GM19239 (cell line): ENCODE data around the gene SPEM3.

Experiments used
- DNase-seq: peaks from one replicate; pipeline ENCODE4 v3.0.0; 2011; ENCODE audit warnings: low spot score; ENCODE audit not compliant: insufficient read length
- FAIRE-seq: peaks from 2 replicates; lab custom pipeline; 2011; peaks lifted over from hg19 to GRCh38; lab: Jason Lieb, UNC

The SPEM3 gene

DNA sequence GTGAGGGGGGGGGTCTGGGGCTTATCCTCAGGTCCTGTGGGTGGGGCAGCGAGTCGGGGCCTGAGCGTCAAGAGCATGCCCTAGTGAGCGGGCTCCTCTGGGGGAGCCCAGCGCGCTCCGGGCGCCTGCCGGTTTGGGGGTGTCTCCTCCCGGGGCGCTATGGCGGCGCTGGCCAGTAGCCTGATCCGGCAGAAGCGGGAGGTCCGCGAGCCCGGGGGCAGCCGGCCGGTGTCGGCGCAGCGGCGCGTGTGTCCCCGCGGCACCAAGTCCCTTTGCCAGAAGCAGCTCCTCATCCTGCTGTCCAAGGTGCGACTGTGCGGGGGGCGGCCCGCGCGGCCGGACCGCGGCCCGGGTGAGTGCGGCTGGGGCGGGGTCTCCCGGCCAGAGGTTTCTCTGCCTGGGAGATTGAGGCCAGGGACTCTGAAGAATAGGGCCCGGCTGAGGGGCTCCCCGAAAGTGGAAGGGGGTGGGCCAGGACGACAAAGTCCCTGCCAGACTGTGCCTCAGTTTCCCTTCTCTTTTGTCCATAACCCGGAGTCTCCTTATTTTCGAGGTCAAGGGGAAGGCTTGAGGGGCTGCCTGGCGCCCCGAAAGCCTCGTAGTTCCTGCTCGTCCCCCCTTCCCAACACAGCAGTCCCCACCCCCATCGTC is 10.9 kb downstream of the SPEM3 start, which contains the start of gene FGF11:
Gene FGF11, plus strand, starts transcription at position 51 of the 651 bp plus-strand sequence. Its CDS starts 109 bp downstream, at position 160.
- no peak for DNase-seq
- FAIRE-seq = no peak

DNA sequence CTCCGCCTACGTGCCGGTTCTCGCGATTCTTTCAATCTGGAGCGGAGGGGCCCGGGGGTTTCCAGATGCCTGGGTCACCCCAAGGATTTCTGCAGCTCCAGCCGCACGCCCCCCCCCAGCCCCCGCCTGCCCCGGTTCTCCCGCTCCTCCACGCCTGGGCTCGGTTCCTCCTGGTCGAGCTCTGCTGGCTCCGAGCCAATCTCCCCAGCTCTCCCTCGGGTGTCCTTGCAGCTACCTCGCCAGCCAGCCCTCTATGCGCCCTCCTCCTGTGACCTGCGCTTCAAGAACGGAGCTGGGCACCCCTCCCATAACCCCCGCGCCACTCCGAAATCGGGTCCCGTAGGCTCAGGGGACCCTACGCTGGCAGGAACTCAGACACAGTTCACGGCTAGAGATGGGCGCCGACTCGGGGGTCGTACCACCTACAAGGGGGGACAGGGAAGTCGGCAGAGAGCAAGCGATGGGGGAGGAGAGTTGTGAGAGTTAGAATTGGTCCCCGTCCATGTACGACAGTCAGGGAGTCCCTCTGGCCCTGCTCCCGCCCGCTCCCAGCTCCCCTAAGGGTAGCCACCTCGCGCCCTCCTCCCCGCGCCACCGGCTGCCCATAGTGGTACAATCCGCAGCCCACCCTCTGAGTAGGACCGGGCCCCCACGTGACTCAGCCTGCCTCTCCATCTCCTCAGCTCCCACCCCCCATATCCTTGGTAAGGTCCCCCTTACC is 11.6 kb downstream of the SPEM3 start:
- FAIRE-seq (peak; percentile 87), DNase-seq (no peak)

DNA sequence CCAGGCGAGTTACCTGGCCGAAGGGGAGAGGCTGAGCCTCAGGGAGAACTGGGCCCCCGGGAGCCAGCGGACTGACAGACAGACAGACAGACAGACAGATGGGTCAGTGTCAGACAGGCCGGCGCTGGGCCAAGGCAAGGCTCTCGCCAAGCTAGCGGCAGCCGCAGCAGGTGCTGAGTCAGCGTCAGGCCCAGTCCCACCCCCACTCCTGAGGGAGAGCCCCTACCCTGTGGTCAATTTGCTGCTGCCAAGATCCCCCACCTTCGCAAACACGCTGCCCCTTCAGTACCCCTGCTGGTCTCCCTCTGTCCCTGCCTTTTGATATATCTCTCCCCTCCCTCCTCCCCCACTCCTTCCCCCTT is 12.2 kb downstream of the SPEM3 start:
- FAIRE-seq (no peak), DNase-seq (no peak)

DNA sequence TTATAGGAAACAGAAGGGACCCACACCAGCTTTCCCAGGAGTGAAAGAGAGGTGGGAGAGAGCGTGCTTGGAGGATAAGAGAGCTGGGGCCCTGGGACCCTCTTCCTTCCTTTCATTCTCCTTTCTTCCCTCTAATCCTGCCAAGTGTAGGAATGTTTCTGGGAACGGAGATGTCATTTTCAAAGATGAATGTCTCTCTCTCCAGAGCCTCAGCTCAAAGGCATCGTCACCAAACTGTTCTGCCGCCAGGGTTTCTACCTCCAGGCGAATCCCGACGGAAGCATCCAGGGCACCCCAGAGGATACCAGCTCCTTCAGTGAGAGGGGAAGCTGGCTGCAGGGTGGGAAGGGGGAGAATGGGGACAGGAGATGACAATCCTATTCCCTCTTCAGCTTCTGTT is 12.6 kb downstream of the SPEM3 start:
- FAIRE-seq (no peak), DNase-seq (no peak)

DNA sequence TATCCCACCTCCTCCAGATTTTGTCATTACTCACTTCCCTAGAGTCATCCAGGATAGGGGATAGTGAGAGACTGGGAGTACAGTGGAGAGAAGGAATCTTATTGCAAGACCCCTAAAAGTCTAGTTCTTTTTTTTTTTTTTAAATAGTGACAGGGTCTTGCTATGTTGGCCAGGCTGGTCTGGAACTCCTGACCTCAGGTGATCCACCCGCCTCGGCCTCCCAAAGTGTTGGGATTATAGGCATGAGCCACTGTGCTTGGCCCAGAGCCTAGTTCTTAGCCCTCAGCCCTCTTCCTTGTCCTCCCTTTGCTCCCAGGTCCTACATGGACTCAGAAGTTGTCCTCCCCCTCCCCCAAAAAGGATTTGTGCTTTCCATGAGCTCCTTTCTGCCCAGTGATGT is 13.5 kb downstream of the SPEM3 start:
- FAIRE-seq (no peak), DNase-seq (no peak)

DNA sequence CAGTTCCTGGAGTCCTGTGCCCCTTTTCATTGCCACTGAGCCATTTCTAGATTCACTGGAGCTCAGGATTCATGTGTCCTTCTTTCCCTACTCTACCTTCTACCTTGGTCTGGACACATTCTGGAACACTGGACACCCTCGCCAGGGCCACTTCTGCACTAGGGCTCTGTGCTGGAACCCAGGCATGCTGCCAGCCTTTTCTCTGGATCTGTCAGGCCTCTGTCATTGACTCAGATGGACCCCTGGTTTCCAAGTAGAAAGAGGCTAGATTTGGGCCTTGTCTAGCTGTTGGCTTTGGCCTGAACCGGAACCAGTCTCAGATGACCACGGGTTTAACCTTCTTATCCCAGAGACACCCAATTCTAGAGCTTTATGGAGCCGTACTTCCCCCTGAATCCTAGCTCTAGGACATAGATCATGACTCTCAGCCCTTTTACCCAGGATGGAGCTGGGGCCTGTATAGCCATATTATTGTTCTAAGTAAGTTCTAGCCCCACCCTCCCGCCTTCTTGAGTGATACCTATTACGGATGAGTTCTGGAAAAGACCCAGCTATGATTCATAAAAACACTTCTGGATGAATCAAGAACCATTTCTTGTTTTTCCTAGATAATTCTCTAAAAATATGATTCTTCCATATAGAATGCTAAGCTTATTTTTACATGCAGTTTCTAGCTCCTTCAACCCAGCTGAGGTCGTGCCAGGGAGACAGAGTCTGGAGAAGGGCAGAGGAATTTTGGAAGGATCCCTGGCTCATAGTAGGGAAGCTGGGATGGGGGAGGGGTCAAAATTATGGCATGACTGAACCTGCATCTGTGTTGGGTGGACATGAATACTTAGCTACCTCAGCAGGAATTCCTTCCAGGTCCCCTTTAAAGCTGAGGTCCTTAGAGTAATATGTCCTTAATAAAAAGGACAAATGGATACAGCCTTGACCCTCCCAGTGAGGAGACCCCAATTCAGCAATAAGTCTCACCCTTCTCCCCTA is 15.1 kb downstream of the SPEM3 start:
- DNase-seq = no peak
- no peak for FAIRE-seq

DNA sequence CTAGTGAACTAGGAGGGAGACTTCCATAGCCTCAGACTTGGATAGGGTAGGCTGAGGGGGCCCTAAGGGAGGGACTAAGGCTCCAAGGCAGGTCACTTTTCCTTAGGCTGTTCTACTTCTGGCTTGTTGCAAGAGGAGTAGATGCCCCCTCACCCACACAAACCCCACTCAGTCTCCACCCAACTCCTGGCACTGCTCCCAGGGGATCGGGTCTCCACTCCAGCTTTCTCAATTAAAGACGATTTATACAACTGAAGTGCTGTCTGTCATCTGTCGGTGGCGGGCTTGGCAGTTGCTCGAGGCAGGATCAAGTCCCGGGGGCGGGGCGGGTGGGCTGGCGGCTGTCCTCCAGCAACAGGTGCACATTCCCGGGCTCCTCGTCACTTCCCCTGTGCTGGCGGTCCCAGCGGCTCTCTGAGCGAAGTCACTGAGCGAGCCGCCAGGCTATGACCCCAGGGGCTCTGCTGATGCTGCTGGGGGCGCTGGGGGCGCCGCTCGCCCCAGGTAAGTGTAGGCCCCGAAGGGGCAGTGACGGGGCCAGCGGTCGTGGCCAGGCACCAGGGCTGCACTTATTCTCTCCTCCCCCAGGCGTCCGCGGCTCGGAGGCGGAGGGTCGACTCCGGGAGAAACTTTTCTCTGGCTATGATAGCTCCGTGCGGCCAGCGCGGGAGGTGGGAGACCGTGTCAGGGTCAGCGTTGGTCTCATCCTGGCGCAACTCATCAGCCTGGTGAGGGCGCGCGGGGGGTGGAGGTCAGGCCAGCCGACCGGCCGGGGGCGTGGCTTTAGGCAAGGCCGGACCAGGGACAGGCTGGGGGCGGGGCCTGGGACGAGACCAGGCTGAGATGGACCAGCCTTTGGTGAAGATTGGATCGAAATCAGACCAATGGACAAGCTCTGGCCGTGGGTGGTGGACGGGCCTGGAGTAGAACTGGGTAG is 16.3 kb downstream of the SPEM3 start, which contains the start of gene CHRNB1:
Gene CHRNB1, plus strand, starts transcription at position 380 of the 937 bp plus-strand sequence. Its CDS starts 67 bp downstream, at position 447.
- DNase-seq = peak; percentile 66
- FAIRE-seq = peak; percentile 69

DNA sequence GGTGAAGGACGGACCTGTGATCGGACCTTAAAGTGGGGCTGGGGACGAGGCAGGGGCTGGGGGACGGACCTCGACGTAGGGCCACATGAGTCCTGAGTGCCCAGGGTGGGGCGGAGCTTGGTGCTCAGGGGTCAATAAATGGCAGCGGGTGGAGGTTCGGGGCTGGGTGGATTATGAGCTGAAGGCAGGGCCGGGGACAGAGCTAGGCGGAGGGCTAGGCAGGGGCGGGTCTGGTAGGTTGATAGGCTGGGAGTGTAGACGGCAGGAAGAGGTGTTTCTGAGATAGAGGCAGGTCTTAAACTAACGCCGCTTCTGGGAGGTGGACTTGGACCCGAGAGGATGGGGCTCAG is 16.9 kb downstream of the SPEM3 start:
- FAIRE-seq (peak; percentile 40), DNase-seq (no peak)

DNA sequence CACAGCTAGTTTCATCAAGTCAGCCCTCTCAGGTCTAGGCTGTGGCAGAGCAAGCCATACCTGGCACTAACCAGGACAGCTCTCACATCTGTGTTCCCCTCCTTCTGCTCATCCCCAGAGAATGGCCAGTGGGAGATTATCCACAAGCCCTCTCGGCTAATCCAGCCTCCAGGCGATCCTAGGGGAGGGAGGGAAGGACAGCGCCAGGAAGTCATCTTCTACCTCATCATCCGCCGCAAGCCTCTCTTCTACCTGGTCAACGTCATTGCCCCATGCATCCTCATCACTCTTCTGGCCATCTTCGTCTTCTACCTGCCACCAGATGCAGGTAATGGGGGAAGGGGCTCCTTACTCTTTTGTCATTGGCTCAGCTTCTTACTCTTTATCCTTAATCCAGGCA is 19.8 kb downstream of the SPEM3 start:
- DNase-seq = no peak
- FAIRE-seq = no peak

DNA sequence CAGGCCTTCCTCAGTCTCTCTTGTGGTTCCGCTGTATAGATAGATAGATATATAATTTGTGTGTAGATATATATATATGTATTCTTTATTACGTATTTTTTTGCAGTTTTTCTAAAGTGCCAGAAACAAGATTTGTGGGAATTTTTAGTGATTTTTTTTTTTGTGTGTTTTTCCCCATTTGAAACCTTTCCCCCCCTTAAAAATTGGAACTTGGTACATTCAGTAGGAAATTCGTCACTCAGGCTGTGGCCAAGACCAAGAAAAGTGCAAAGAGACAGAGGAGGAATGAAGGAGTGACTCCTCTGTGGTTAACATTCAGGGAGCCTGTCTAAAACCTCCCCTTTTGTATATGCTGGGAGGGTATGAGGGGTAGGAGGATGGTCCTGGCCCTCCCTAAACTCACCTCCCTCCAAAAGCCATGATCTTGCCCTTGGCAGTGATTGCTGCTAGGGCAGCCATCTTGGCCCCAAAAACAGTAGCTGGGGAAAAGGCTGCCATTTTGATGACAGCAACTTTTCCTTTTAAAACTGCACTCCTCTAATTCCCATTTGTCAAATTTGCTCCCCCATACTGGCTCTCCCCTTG is 31.4 kb downstream of the SPEM3 start:
- DNase-seq = no peak
- FAIRE-seq = no peak

DNA sequence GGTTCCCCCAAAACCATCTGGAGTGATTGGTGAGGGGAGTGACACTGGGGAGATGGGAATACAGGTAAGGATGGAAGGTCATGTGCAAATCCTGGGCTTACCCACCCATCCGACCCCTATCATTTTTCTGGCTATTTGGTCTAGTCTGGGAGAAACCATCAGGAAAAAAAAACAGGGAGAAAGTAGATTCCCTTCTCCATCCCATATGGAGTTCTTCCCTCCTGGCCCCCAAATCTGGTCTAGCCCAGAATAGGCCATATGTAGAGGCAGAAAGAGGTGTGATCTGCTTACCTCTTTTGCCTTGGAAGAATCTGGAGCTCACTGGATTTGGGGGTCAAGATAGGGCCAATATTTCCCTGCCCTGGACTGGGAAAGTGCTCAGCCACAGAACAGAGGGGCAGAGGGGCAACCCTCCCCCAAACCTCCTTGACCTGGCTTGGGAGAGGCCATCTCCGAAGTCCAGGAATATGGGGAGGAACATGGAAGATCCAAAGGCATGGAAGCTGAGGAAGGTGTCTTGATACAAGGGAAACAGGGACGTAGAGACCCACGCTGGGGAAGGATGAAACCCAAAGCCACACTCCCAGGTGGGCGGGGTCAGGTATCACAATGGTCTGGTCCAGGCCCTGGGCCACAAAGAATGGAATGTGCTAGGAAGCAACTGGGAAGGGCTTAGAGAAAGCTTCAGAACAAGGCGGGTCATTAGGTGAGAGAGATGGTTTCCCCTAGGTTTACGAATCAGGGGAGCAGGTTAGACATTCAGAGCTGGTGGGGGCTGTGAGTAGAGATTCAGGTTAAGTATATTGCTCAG is 32.4 kb downstream of the SPEM3 start:
- no peak for FAIRE-seq

DNA sequence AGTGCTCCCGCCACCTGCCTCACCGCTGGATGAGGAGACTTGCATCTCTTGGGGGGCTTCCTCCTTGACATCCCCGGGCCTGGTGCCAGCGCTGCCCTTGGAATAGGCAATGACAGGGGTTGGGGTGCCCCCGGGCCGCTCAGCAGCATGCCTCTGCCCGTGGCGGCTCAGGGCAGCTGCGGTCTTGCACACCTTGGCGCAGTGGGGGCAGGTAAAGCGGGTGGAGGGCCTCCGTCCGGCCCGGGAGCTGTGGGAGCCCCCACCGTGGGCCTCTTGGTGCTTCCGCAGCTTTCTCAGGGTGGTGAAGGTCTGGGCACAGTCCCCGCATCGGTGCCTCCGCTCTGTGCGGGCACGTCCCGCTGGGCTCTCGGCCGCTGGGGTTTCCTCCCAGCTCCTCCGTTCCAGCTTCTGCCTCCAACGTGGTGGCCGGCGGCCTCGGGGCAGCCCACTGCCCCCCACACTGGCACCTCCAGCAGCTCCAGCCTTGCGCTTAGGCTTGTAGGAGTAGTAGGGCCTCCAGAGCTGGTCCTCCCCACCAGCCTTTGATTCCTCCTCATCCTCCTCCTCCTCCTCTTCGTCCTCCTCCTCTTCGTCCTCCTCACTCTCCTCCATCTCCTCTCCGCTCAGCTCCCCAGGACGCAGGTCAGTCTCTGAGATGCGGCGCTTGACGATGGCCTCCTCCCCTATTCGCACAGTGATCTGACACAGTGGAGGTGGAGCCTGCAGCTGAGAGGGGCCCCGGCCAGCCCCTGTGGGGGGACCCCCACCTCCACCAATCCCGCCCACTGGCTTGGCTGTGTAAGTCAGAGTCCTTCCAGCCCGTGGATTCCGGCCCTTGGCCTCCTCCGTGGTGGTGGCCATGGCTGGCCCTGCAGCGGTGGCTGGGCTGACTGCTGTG is 34.1 kb downstream of the SPEM3 start:
- no peak for DNase-seq

More for the DNA sequence above, 32.4 kb downstream of the SPEM3 start:
- no peak for DNase-seq

DNA sequence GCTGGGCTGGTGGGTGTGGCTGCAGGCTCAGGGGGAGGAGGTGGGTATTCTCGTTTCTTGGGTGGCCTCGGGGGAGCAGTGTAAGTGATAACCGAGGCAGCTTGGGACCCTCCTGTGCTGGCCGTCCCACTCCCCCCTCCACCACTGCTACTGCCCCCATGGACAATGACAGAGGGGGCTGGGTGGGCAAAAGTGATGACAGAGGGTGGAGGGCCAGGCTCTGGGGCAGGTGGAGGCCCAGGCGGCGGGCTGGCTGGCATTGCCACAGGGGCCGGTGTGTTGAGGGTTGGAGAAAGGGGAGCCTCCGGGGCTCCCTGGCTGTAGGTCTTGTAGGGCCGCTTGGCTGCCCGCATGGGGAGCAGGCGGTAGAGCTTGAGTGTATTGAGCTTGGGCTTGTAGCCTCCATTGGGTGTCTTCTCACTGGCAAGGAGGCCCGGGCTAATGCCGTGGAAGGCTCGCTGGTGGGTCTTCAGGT is 34.8 kb downstream of the SPEM3 start:
- FAIRE-seq = no peak
- DNase-seq = no peak

More for the DNA sequence above, 34.1 kb downstream of the SPEM3 start:
- no peak for FAIRE-seq

DNA sequence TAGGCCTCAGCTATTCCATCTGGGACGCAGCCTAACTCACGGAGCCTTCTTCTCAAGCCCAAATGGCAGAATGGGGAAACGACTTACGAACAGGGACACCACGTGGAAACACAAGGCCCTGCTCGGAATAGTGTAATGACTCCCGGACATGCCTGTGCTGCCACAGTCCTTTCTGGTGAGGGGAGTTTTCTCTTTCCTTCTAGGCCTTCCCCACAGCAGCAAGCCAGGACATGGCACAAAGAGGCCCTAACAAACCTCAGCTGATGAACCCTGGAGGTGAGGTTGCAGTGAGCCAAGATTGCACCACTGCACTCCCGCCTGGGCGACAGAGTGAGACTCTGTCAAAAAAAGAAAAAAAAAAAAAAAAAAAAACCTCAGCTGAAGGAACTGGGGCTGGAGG is 35.4 kb downstream of the SPEM3 start:
- no peak for FAIRE-seq
- no peak for DNase-seq

DNA sequence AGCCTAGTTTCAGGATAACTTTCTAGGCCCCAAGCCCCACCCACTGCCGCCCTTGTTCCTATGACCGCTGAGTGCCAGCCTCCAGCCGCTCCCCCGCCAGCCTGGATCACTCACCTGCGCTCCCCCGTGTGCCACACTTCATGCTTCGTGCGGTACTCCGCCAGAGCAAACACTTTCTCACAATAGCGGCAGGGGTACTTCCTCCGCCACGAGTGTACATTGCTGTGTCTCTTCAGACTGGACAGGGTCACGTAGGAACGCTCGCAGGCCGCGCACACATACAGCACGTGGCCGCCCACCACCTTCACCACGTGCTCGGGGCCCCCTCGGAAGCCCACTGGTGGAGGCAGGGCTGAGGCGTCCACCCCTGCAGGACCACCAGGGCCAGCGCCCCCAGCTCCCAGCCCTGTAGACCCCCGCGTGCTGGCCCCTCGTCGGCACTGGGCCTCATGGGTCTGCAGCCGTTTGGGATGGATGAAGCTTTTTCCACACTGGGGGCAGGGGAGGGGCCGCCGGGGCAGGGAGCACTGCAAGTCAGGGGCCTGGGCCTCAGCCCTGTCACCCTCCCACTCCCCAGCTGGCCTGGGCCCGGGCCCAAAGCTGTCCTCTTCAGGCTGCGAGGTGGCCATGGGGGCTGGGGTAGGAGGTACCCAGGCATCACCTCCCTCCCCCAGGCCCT is 37.1 kb downstream of the SPEM3 start:
- DNase-seq (no peak), FAIRE-seq (no peak)

DNA sequence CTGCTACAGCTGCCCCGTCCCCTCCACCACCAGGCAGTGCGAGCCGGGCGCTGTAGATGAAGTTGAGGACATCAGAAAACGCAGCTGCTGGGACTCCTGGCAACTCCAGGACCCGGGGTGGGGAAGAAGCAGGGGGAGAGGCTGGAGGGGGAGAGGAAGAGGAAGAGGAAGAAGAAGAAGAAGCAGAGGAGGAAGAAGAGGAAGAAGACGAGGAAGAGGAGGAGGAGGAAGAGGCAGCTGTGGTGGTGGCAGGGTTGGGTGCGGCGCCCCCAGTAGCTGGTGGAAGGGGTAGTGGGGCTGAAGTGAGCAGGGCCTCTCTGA is 37.6 kb downstream of the SPEM3 start:
- DNase-seq (no peak), FAIRE-seq (no peak)
